ENCODE results near the gene OSBPL6.

- TF ChIP-seq, protein P1, sequence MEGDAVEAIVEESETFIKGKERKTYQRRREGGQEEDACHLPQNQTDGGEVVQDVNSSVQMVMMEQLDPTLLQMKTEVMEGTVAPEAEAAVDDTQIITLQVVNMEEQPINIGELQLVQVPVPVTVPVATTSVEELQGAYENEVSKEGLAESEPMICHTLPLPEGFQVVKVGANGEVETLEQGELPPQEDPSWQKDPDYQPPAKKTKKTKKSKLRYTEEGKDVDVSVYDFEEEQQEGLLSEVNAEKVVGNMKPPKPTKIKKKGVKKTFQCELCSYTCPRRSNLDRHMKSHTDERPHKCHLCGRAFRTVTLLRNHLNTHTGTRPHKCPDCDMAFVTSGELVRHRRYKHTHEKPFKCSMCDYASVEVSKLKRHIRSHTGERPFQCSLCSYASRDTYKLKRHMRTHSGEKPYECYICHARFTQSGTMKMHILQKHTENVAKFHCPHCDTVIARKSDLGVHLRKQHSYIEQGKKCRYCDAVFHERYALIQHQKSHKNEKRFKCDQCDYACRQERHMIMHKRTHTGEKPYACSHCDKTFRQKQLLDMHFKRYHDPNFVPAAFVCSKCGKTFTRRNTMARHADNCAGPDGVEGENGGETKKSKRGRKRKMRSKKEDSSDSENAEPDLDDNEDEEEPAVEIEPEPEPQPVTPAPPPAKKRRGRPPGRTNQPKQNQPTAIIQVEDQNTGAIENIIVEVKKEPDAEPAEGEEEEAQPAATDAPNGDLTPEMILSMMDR (IDR thresholded peaks at IDR 0.05), result no peak
- TF ChIP-seq POLR2A (IDR thresholded peaks at IDR 0.05), result no peak
These were observed 3.5 kb downstream of the OSBPL6 start for GRCh38 chr2:178197791-178198190.
